HG03439 (cell line): ENCODE data around the gene ZNF410.
"Not testable (repeated sequence)": the region's sequence is repeated elsewhere in the genome, so short reads cannot be mapped to it uniquely, and the experiment has no call there.

Source experiments
- ATAC-seq: cut with Tn5 transposase; IDR thresholded peaks from one replicate; pipeline ENCODE4 v1.9.1; 2021; ENCODE audit warnings: mild to moderate bottlenecking, moderate library complexity; ENCODE audit not compliant: unreplicated experiment

ZNF410 gene

GRCh38 chr14:73884438-73885190 is 2.0 kb upstream of the ZNF410 start:
- ATAC-seq: no peak

GRCh38 chr14:73887318-73887616 is 608 bp downstream of the ZNF410 start:
- ATAC-seq: no peak

GRCh38 chr14:73887694-73888459 is 1.2 kb downstream of the ZNF410 start:
- no peak for ATAC-seq

- no peak for ATAC-seq
Observed at GRCh38 chr14:73888460-73888725, 1.7 kb downstream of the ZNF410 start.

GRCh38 chr14:73888971-73889370 is 2.3 kb downstream of the ZNF410 start:
- no peak for ATAC-seq

- ATAC-seq: no peak
Observed at GRCh38 chr14:73889376-73889775, 2.7 kb downstream of the ZNF410 start.

GRCh38 chr14:73894180-73894687 is 7.6 kb downstream of the ZNF410 start:
- ATAC-seq: not testable (repeated sequence)

- no peak for ATAC-seq
Observed at GRCh38 chr14:73895939-73896338, 9.3 kb downstream of the ZNF410 start.

- ATAC-seq: no peak
Observed at GRCh38 chr14:73896521-73896920, 9.9 kb downstream of the ZNF410 start.

- ATAC-seq: no peak
Observed at GRCh38 chr14:73903028-73903427, 16.4 kb downstream of the ZNF410 start.

GRCh38 chr14:73909681-73910080 is 23.0 kb downstream of the ZNF410 start:
- ATAC-seq: no peak

GRCh38 chr14:73913256-73913655 is 26.6 kb downstream of the ZNF410 start:
- no peak for ATAC-seq

GRCh38 chr14:73916324-73916723 is 29.7 kb downstream of the ZNF410 start:
- no peak for ATAC-seq

GRCh38 chr14:73919457-73919856 is 32.8 kb downstream of the ZNF410 start:
- ATAC-seq: not testable (repeated sequence)

GRCh38 chr14:73924337-73924736 is 37.7 kb downstream of the ZNF410 start:
- ATAC-seq: no peak

- no peak for ATAC-seq
Observed at GRCh38 chr14:73935666-73936065, 49.0 kb downstream of the ZNF410 start.

- no peak for ATAC-seq
Observed at GRCh38 chr14:73936548-73936947, 49.9 kb downstream of the ZNF410 start.

- ATAC-seq: no peak
Observed at GRCh38 chr14:73937012-73937411, 50.4 kb downstream of the ZNF410 start.

- ATAC-seq: no peak
Observed at GRCh38 chr14:73942180-73942579, 55.5 kb downstream of the ZNF410 start.

- ATAC-seq: no peak
Observed at GRCh38 chr14:73943083-73943482, 56.4 kb downstream of the ZNF410 start.

GRCh38 chr14:73944432-73945158 is 57.9 kb downstream of the ZNF410 start:
- ATAC-seq: no peak

GRCh38 chr14:73945159-73945670 is 58.6 kb downstream of the ZNF410 start:
- no peak for ATAC-seq
